Adrenal gland (tissue), 12 donors: ENCODE measurements around the gene COPS6. TPM values are rescaled to one million over a fixed set of nuclear protein-coding genes. Genes with fewer than 3 reads are reported as not detected.
A peak's percentile ranks its signal among the peaks of the same experiment; 100 is the strongest.

Source experiments
- DNase-seq, 7 donors: peaks; one replicate each; pipeline ENCODE4 v3.0.0-alpha.2; 2019 to 2020
- H3K27ac ChIP-seq, 5 donors: fragments of 200-600 bp; sonication (generic) in 4 of 5; 1 replicate in 3 of 5; 2 replicates in 2 of 5; pipeline versions ENCODE4 v1.5.1 to v1.8.0; 2016 to 2020; ENCODE audit warnings: mild to moderate bottlenecking in 1 of 5
- H3K27me3 ChIP-seq: fragments of 200-600 bp; 2 replicates; pipeline ENCODE4 v1.8.0; 2021
- H3K36me3 ChIP-seq, 2 donors: fragments of 200-600 bp; replicated peaks in 1 of 2; 1 replicate in 1 of 2; 2 replicates in 1 of 2; pipeline versions ENCODE4 v1.5.1 to v1.8.0; 2018 to 2022
- H3K4me1 ChIP-seq, 2 donors: fragments of 200-600 bp; replicated peaks in 1 of 2; 1 replicate in 1 of 2; 2 replicates in 1 of 2; pipeline versions ENCODE4 v1.5.1 to v1.8.0; 2018 to 2021
- H3K4me3 ChIP-seq, 4 donors: fragments of 200-600 bp; sonication (generic) in 3 of 4; one replicate each; pipeline ENCODE4 v1.5.1; 2016 to 2018
- H3K9me3 ChIP-seq, 3 donors: fragments of 200-600 bp; sonication (generic) in 1 of 3; replicated peaks in 1 of 3; 1 replicate in 2 of 3; 2 replicates in 1 of 3; pipeline versions ENCODE4 v1.5.1 to v1.8.0; 2016 to 2021
- POLR2A ChIP-seq, 2 donors: fragments of 450-650 bp; IDR thresholded peaks; one replicate each; pipeline ENCODE4 v1.6.1; 2017; ENCODE audit warnings: antibody characterized with exemption in 2 of 2, mild to moderate bottlenecking in 2 of 2, moderate library complexity in 1 of 2
- WGBS, 4 donors: extraction: QIAGEN DNeasy Blood & Tissue Kit in 2 of 4; methylation state at CpG; one replicate each; pipeline versions ENCODE4 v1.1.5 to v1.1.7; 2013 to 2017; 5-methylcytosine and 5-hydroxymethylcytosine counted together
- intact Hi-C, 2 donors: fragments of 100-400 bp; cut with DNase I; formaldehyde crosslinking; loops; one replicate each; pipeline versions ENCODE4 v1.14.1 to v1.15.0; 2022 to 2023
- polyA plus RNA-seq, 3 donors: library from polyadenylated mRNA; stranded (reverse); fragments of 200-250 nt in 2 of 3; fragments of 350-450 nt in 1 of 3; fragmentation: Illumina TruSeq in 1 of 3; extraction: RNeasy Lipid Tissue Mini Kit (QIAGEN cat#74804) in 1 of 3; gene quantifications; one replicate each; pipeline ENCODE4 v1.2.3, GENCODE V29; 2013 to 2014
- total RNA-seq, 9 donors: library from RNA; depleted of rRNA in 4 of 9; stranded (reverse); fragments of >200 nt in 4 of 9; fragments of 120-200 nt in 1 of 9; fragmentation: NEBNext Ultra II Directional in 1 of 9; extraction: Animal tissue kit (Norgen Biotek cat#: 25700) in 1 of 9; gene quantifications; one replicate each; pipeline versions ENCODE4 v1.1.0 to v1.2.4, GENCODE V29; 2013 to 2023
- TF ChIP-seq, protein P1 (sequence below), 6 experiments: fragments of 450-650 bp in 4 of 6; fragments of 200-600 bp in 2 of 6; sonication (generic) in 1 of 6; IDR thresholded peaks; 1 replicate in 5 of 6; 2 replicates in 1 of 6; pipeline versions ENCODE4 v1.5.1 to v1.8.0; 2016 to 2021; ENCODE audit warnings: antibody characterized with exemption in 6 of 6, mild to moderate bottlenecking in 2 of 6, moderate library complexity in 1 of 6
- donor health status: healthy with polysubstance abuse.
- donor health status: Bipolar disorder and iron deficiency.
- donor health status: DM: yes; HTN: yes; CAD: no.
- donor health status: DM: no; HTN: no; CAD: no.
- donor health status: DM: no; HTN: no; CAD: no.
- donor health status: DM: yes; HTN: yes; CAD: no.

Gene COPS6
- total and polyA plus RNA-seq, 12 donors: 25.5 to 194 (median 108) TPM

GRCh38 chr7:100119970-100120732 lies 31.4 kb downstream of the COPS6 start:
- Histone ChIP-seq H3K4me3 (peak overlapping the region; percentile 16 to 76 (median 54)), H3K27me3 (no peaks in the 10 kb centered on the region), H3K36me3 (no peaks in the 10 kb centered on the region), H3K27ac (peak overlapping the region in 4 of 5 donors; percentile 60 to 94 (median 78)), H3K9me3 (no peaks in the 10 kb centered on the region), H3K4me1 (peaks cover 12 to 16% of the 10 kb centered on the region in 2 donors)
- TF ChIP-seq, protein P1, sequence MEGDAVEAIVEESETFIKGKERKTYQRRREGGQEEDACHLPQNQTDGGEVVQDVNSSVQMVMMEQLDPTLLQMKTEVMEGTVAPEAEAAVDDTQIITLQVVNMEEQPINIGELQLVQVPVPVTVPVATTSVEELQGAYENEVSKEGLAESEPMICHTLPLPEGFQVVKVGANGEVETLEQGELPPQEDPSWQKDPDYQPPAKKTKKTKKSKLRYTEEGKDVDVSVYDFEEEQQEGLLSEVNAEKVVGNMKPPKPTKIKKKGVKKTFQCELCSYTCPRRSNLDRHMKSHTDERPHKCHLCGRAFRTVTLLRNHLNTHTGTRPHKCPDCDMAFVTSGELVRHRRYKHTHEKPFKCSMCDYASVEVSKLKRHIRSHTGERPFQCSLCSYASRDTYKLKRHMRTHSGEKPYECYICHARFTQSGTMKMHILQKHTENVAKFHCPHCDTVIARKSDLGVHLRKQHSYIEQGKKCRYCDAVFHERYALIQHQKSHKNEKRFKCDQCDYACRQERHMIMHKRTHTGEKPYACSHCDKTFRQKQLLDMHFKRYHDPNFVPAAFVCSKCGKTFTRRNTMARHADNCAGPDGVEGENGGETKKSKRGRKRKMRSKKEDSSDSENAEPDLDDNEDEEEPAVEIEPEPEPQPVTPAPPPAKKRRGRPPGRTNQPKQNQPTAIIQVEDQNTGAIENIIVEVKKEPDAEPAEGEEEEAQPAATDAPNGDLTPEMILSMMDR (IDR thresholded peaks at IDR 0.05): no peak
- TF ChIP-seq POLR2A (IDR thresholded peaks at IDR 0.05): no peak
- intact Hi-C loops: no loop called here
- 20 to 43% (median 31%) methylated on average over 8 to 19 of the region's 19 CpGs for WGBS, 4 donors
- DNase-seq: peak; percentile 63 to 82 (median 72)

DNA sequence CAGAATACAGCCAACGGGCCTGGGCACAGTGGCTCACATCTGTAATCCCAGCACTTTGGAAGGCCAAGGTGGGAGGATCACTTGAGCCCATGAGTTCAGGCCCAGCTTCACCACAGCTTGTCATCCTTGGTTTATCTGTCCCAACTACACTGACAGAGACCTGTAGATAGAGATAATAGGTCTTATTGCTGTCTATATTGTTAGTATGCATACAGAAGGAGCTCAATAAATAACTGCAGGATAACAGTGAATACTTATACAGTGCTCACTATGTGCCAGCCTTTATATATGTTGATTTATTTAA lies 31.9 kb downstream of the COPS6 start:
- no peak overlapping the region for H3K4me3 ChIP-seq
- no peaks in the 10 kb centered on the region for H3K27me3 ChIP-seq
- H3K4me1 ChIP-seq: peaks cover 13 to 21% of the 10 kb centered on the region in 2 donors
- no peaks in the 10 kb centered on the region for H3K9me3 ChIP-seq
- intact Hi-C loops: no loop called here
- TF ChIP-seq POLR2A (IDR thresholded peaks at IDR 0.05): no peak
- TF ChIP-seq, protein P1 (IDR thresholded peaks at IDR 0.05): no peak
- H3K27ac ChIP-seq: peak overlapping the region in 2 of 5 donors; percentile 85 to 94
- WGBS, 4 donors: 16 to 29% (median 23%) methylated on average over 1 of the region's 1 CpG
- DNase-seq: no peak
- no peaks in the 10 kb centered on the region for H3K36me3 ChIP-seq

GRCh38 chr7:100122067-100122466 lies 33.3 kb downstream of the COPS6 start:
- no peaks in the 10 kb centered on the region for H3K9me3 ChIP-seq
- H3K4me3 ChIP-seq: no peak overlapping the region
- H3K36me3 ChIP-seq: no peaks in the 10 kb centered on the region
- H3K27ac ChIP-seq: no peak overlapping the region
- no peak for DNase-seq
- peaks cover 18 to 29% of the 10 kb centered on the region in 2 donors for H3K4me1 ChIP-seq
- no peaks in the 10 kb centered on the region for H3K27me3 ChIP-seq
- no peak for TF ChIP-seq POLR2A (IDR thresholded peaks at IDR 0.05)
- intact Hi-C loops: no loop called here
- WGBS, 4 donors: 35 to 56% (median 49%) methylated on average over 13 of the region's 13 CpGs

- intact Hi-C loops: no loop called here
- Histone ChIP-seq H3K27me3 (no peaks in the 10 kb centered on the region), H3K27ac (no peak overlapping the region), H3K9me3 (no peaks in the 10 kb centered on the region), H3K4me1 (peaks cover 19 to 32% of the 10 kb centered on the region in 2 donors), H3K4me3 (no peak overlapping the region), H3K36me3 (no peaks in the 10 kb centered on the region)
- 80 to 100% (median 87%) methylated on average over 1 of the region's 1 CpG for WGBS, 4 donors
- peak in 2 of 7 donors; percentile 45 to 55 for DNase-seq
- TF ChIP-seq, protein P1 (IDR thresholded peaks at IDR 0.05): no peak
- no peak for TF ChIP-seq POLR2A (IDR thresholded peaks at IDR 0.05)
Observed at GRCh38 chr7:100122568-100122967, 33.8 kb downstream of the COPS6 start.
